OCI-LY1 (cell line): ENCODE measurements around the gene RGSL1.

Source experiments
- H2AFZ ChIP-seq: fragments of 200-600 bp; sonication (generic), shearing (Covaris generic); 2 replicates; pipeline ENCODE4 v1.6.0; 2014; ENCODE audit warnings: antibody characterized with exemption, mild to moderate bottlenecking, low read length
- H3F3A ChIP-seq: fragments of 200-600 bp; sonication (generic), shearing (Covaris generic); 2 replicates; pipeline ENCODE4 v1.6.0; 2014; ENCODE audit warnings: mild to moderate bottlenecking, antibody characterized with exemption, low read length, moderate library complexity; ENCODE audit not compliant: insufficient read depth
- H3K27ac ChIP-seq: fragments of 200-600 bp; sonication (generic); 2 replicates; pipeline ENCODE4 v1.5.1; 2014; ENCODE audit warnings: low read length, mixed run types, mild to moderate bottlenecking, low read depth; ENCODE audit not compliant: poor library complexity, severe bottlenecking
- H3K27me3 ChIP-seq: fragments of 200-600 bp; sonication (generic); 2 replicates; pipeline ENCODE4 v1.6.0; 2014; ENCODE audit warnings: antibody characterized with exemption, mild to moderate bottlenecking, low read length, moderate library complexity; ENCODE audit not compliant: insufficient read depth
- H3K36me3 ChIP-seq: fragments of 200-600 bp; sonication (generic); 2 replicates; pipeline ENCODE4 v1.6.1; 2014; ENCODE audit warnings: mild to moderate bottlenecking, antibody characterized with exemption, low read length, moderate library complexity, mixed read lengths; ENCODE audit not compliant: insufficient read depth
- H3K4me1 ChIP-seq: fragments of 200-600 bp; sonication (generic); 2 replicates; pipeline ENCODE4 v1.5.1; 2014; ENCODE audit warnings: mild to moderate bottlenecking, low read length, moderate library complexity; ENCODE audit not compliant: insufficient read depth, severe bottlenecking
- H3K4me2 ChIP-seq: fragments of 200-600 bp; sonication (generic), shearing (Covaris generic); 2 replicates; pipeline ENCODE4 v1.6.1; 2014; ENCODE audit warnings: low read length
- H3K4me3 ChIP-seq: fragments of 200-600 bp; sonication (generic); 2 replicates; pipeline ENCODE4 v1.5.1; 2014; ENCODE audit warnings: low read length, low read depth, mild to moderate bottlenecking, mixed read lengths; ENCODE audit not compliant: poor library complexity, severe bottlenecking
- H3K79me2 ChIP-seq: fragments of 200-600 bp; shearing (Covaris generic); 2 replicates; pipeline ENCODE4 v1.6.1; 2016; ENCODE audit warnings: mixed run types, low read length, mixed read lengths; ENCODE audit not compliant: insufficient read depth
- H3K9ac ChIP-seq: fragments of 200-600 bp; sonication (generic), shearing (Covaris generic); 2 replicates; pipeline ENCODE4 v1.6.1; 2014; ENCODE audit warnings: mild to moderate bottlenecking, low read length, mixed read lengths
- H3K9me2 ChIP-seq: fragments of 200-600 bp; sonication (generic), shearing (Covaris generic); 2 replicates; pipeline ENCODE4 v1.6.1; 2014; ENCODE audit warnings: low read depth, mild to moderate bottlenecking, low read length, mixed read lengths
- H3K9me3 ChIP-seq: fragments of 200-600 bp; shearing (Covaris generic); 2 replicates; pipeline ENCODE4 v1.6.1; 2014; ENCODE audit warnings: low read length, mixed read lengths
- H4K20me1 ChIP-seq: fragments of 200-600 bp; sonication (generic), shearing (Covaris generic); 2 replicates; pipeline ENCODE4 v1.6.0; 2016; ENCODE audit warnings: mild to moderate bottlenecking, low read length; ENCODE audit not compliant: insufficient read depth
- EZH2 ChIP-seq: fragments of 200-600 bp; sonication (generic), shearing (Covaris generic); IDR thresholded peaks from 2 replicates; pipeline ENCODE4 v1.8.0; 2017; ENCODE audit warnings: borderline replicate concordance, mixed run types, mild to moderate bottlenecking, antibody characterized with exemption, low read length, moderate library complexity, mixed read lengths
- TF ChIP-seq, protein P1 (sequence below): fragments of 200-600 bp; sonication (generic), shearing (Covaris generic); IDR thresholded peaks from 2 replicates; pipeline ENCODE4 v1.5.1; 2017; ENCODE audit warnings: mild to moderate bottlenecking, antibody characterized with exemption, low read length, moderate library complexity, mixed read lengths

Gene RGSL1

DNA sequence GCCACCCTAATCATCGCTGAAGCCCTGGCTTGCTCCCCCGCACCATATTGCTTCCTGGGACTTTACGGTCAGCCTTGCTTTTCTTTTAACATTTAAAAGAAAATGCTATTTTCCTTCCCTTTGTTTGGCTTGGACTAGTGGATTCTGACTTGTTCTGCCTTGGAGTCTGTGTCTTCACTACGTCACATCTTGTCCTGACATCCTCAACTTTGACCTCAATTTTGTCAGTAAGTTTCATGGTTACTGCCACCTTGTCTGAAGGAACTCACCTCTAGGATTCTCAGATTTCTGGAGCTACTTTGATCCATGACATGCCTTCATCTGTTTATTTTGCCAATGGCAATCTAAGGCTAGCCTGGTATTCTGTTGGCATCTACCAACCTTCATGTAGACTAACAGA is 134.8 kb downstream of the RGSL1 start:
- Histone ChIP-seq H3K36me3 (peaks cover 13% of the 10 kb centered on the region; the same call in 1 of the 2 replicates), H3K27ac (no peak overlapping the region), H3F3A (no peaks in the 10 kb centered on the region), H3K9me2 (no peaks in the 10 kb centered on the region), H3K79me2 (no peaks in the 10 kb centered on the region), H3K4me1 (peaks cover 20% of the 10 kb centered on the region), H4K20me1 (no peaks in the 10 kb centered on the region), H3K9me3 (no peaks in the 10 kb centered on the region), H3K9ac (no peak overlapping the region), H3K4me3 (no peak overlapping the region), H3K4me2 (no peak overlapping the region), H2AFZ (no peak overlapping the region), H3K27me3 (no peaks in the 10 kb centered on the region)
- no peak for TF ChIP-seq EZH2
- TF ChIP-seq, protein P1, sequence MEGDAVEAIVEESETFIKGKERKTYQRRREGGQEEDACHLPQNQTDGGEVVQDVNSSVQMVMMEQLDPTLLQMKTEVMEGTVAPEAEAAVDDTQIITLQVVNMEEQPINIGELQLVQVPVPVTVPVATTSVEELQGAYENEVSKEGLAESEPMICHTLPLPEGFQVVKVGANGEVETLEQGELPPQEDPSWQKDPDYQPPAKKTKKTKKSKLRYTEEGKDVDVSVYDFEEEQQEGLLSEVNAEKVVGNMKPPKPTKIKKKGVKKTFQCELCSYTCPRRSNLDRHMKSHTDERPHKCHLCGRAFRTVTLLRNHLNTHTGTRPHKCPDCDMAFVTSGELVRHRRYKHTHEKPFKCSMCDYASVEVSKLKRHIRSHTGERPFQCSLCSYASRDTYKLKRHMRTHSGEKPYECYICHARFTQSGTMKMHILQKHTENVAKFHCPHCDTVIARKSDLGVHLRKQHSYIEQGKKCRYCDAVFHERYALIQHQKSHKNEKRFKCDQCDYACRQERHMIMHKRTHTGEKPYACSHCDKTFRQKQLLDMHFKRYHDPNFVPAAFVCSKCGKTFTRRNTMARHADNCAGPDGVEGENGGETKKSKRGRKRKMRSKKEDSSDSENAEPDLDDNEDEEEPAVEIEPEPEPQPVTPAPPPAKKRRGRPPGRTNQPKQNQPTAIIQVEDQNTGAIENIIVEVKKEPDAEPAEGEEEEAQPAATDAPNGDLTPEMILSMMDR: no peak

DNA sequence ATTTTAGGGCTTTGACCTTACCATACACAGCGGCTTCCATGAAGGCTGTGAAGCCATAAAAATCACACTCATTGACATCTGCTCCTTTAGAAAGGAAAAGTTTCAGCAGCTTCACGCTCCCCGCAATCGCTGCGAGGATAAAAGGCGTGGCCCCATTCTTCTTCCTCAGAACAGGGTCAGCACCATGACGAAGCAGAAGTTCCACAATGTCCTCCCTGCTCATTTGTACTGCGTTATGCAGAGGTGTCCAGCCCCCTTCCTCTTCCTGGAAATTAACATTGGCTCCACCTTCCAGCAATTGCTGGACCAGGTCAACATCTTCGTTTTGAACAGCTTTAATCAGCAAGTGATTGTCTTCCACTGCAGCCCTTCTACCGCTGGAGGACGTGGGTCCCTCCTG is 136.4 kb downstream of the RGSL1 start:
- Histone ChIP-seq H3K4me3 (no peak overlapping the region), H3K79me2 (no peaks in the 10 kb centered on the region), H3K9ac (no peak overlapping the region), H3K9me3 (no peaks in the 10 kb centered on the region), H3K4me2 (no peak overlapping the region), H3K4me1 (peaks cover 22% of the 10 kb centered on the region), H3K36me3 (no peaks in the 10 kb centered on the region; the same call in 1 of the 2 replicates), H3K27me3 (no peaks in the 10 kb centered on the region), H3K9me2 (no peaks in the 10 kb centered on the region), H3F3A (no peaks in the 10 kb centered on the region), H4K20me1 (no peaks in the 10 kb centered on the region), H3K27ac (no peak overlapping the region), H2AFZ (no peak overlapping the region)
- TF ChIP-seq, protein P1: no peak
- TF ChIP-seq EZH2: no peak

DNA sequence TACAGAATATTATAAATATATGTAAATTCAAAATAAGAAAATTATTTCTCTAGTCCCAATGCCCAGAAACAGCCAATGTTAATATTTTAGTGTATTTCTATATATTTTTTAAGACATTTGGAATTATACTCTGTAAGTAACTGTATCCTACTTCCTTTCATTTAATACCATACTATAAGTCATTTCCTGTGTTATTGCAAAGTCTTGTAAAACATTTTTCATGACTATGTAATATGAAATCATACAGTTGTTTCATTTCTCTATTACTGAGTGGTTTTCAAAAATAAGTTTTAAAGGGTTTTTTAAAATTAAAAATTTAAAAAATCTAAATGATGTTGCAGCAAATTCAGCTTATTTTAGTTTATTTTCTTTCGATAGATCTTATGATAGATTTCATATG is 137.1 kb downstream of the RGSL1 start:
- no peaks in the 10 kb centered on the region for H3K79me2 ChIP-seq
- peaks cover 22% of the 10 kb centered on the region for H3K4me1 ChIP-seq
- no peak overlapping the region for H3K27ac ChIP-seq
- no peaks in the 10 kb centered on the region for H4K20me1 ChIP-seq
- TF ChIP-seq EZH2: no peak
- TF ChIP-seq, protein P1: no peak
- no peaks in the 10 kb centered on the region for H3K27me3 ChIP-seq
- no peak overlapping the region for H2AFZ ChIP-seq
- no peaks in the 10 kb centered on the region for H3K9me3 ChIP-seq
- H3F3A ChIP-seq: no peaks in the 10 kb centered on the region
- no peaks in the 10 kb centered on the region; the same call in 1 of the 2 replicates for H3K36me3 ChIP-seq
- H3K9me2 ChIP-seq: no peaks in the 10 kb centered on the region
- H3K4me2 ChIP-seq: no peak overlapping the region
- H3K9ac ChIP-seq: no peak overlapping the region
- no peak overlapping the region for H3K4me3 ChIP-seq
